GM19455 (cell line): ENCODE measurements around the gene HMGB4.

Source experiments
- ATAC-seq: cut with Tn5 transposase; IDR thresholded peaks from one replicate; pipeline ENCODE4 v1.9.1; 2021; ENCODE audit not compliant: unreplicated experiment

The HMGB4 gene

DNA sequence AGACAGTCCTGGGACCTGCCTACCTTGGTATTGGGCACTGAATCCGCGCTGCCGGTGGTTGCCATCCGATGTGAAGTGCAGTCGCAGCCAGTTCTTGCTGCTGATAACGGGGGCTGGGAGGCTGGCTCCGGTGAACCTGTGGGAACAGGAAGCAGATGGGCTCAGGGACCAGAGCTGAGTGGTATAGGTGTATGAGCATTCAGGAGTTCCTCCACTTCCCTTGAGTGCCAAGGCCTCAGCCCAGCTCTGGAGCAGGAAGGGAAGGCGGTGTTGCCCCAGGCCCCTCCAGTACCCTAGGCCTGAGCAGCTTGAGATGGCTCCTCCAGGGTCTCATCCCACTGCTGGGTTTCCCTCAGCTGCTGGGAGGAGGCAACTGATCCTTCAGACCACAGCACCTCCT, 17.0 kb upstream of the HMGB4 start:
- no peak for ATAC-seq

DNA sequence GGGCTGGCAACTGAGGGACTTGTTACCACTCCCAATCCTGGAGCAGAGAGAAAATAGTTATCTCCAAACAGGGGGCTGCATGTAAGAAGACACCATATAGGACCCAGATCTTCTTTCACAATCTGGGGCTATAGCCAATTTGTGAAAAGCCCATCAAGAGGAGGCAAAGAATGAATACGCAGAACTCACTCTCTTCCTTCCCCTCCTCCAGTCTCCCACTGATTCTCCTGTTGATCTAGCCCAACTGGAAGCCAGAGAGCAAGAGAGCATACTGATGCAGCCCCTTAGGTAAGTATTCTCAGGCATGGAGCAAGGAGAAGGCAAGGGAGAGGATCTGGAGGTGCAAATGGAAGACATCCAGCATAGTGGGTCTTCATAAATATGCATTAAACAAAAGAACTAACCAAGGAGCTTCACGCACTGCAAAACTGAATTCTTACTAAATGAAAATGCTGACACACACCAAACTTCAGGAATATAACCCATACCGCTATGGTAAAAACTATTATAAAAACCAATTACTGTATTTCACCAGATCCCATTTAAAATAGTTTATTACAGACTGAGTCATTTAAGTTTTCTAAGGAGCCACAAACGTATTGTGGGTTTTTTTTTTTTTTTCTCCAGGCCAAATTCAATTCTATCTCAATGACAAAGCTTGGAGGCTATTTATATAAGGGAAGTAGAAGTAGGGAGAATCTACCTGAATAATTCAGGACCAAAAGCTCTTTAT, 15.5 kb upstream of the HMGB4 start:
- ATAC-seq = no peak

DNA sequence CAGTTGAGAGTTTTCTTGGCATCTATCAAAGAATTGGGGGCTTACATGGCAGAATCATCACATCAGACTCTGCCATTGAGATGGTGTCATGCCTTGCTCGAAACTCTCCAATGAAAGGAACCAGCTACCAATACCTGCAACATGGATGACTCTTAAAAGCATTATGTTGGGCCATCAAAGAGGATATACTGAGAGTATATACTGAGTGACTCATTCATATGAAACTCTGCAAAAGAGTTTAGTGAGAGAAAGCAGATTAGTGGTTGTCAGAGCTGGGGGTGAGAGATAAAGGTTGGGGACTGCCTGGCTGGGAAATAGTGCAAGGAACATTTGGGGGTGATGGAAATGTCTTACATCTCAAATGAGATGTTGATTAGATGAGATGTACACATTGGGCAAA, 14.7 kb upstream of the HMGB4 start:
- ATAC-seq = no peak

DNA sequence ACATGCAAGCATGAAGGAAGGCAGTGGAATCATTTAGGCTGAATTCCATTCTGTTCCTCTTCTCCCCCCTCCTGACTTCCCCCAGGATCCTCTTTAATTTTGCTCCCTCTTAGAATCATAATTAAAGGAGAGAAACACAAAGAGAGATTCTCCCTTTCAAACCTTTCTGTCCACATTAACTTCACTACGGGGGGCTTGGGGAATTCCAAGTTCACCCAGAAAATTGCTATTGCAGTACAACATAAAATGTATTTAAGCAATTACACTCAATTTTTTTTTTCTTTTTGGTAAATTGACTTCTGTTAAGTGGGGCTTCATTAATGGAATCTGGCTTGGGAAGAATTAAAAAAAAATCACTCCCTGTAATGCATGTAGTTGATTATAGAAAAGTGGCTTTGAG, 13.4 kb upstream of the HMGB4 start:
- no peak for ATAC-seq

DNA sequence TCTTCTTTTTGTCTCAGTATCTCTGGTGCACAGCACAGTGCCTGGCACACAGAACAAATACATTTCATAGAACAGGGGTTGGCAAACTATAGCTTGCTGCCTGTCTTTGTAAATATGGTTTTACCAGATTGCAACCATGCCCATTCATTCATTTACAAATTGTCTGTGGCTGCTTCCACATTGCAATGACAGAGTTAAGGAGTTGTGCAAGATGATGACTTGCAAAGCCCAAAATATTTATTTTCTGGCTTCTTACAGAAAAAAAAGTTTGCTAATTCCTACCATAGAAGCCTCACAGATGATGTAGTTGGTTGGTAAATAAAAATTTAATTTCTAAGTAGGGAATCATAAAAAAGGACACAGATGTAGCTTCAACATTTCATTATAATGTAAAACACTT, 11.2 kb upstream of the HMGB4 start:
- no peak for ATAC-seq

DNA sequence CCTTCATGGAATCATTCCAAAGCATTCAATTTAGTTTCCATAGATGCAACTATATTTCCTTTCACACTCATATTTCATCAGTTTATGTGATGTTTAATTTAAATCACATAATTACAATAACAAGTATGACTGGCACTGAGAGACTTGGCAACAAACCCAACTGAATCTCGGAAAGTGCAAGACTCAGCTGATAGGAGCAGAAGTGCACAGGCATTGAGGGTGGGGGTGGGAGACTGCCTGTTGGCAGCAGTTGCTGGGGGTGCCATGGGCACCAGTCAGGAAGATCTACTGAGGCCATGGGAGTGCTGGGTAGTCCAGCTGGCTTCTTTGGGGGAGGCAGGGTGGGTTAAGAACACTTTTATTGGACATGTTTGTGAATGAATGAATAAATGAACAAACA, 10.4 kb upstream of the HMGB4 start:
- ATAC-seq = no peak

DNA sequence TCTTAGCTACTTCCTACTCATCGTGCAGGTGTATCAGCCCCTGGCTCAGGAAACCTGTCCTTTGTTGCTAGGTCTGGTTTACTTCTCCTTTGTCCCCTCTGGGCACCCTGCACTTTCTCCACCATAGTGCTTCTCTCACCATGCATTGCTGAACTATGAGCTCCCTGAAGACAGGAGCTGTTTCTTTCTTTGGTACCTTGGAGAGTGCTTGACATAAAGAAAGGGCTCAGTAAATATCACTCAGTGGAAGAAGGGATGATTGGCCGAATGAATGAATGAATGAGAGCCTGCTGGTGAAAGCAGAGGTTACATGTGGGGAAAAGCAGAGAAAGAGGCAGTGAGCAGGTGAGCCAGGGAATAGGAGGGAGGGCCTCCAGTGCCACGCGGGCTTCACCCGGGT, 9.8 kb upstream of the HMGB4 start:
- ATAC-seq = no peak

DNA sequence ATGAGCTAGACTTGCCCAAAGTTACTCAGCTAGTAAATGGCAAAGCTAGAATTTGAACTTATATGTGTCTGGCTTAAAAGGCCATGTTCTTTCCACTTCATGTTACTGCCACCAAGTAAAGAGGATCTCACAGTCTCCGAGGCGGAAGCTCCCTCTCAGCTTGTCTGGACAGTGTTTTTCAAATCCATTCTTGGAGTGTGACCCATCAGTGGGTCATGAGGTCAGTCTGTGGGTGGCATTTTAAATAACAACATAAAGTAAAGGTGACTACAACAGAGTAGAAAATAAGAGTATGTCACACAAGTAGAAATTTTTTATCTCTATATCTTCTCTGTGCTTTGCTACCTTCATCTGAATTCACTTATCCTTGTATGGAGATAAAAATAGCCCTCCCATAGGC, 3.2 kb upstream of the HMGB4 start:
- ATAC-seq = no peak

DNA sequence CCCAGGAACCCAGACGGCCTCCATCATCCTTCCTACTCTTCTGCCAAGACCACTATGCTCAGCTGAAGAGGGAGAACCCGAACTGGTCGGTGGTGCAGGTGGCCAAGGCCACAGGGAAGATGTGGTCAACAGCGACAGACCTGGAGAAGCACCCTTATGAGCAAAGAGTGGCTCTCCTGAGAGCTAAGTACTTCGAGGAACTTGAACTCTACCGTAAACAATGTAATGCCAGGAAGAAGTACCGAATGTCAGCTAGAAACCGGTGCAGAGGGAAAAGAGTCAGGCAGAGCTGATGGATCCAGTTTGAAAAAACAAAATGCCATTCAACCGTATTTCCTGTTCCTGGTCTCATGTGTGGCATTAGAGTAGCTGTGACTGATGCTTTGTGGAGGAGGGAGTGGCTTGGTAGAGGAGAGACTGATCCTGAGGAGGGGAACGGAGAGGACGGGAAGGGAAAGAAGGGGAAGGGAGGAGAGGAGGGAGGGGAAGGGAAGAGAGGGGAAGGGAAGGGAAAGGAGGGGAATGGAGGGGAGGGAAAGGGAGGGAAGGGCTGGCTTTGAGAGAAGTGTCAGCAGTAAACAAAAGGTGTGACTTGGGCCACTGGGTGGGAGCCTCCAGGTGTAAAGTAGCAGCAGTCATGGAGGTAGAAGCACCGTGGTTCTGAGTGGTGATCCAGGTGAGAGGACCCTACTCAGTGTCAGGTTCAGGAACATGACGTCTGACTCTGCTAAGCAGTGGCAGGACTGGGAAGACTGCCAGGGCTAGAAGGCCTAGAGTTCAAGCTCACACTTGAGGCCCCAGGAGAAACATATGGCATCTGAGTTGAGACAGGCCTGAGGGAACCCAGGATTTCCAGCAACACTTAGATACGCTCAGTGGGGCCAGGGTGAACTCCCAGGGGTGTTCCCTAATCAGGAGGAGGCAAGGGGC, 846 bp downstream of the HMGB4 start:
- no peak for ATAC-seq

DNA sequence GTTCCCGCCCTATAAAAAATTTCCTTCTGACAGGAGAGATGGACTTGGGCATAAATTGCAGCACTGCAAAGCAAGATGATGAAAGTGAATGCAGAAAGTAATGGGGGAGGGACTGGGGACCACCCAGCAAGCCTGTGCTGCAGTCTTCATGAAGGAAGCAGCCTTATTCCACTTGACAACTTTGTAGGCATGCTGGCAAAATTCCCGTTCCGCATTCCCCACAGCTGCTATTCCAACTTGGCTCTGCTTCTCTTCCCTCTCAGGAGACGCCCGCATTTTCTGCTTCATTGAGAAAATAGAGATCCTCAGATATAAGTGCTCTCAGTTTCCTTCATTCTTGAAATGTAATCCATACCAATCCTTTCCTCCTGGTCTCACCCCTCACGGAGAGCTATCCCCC, 2.4 kb downstream of the HMGB4 start:
- no peak for ATAC-seq

DNA sequence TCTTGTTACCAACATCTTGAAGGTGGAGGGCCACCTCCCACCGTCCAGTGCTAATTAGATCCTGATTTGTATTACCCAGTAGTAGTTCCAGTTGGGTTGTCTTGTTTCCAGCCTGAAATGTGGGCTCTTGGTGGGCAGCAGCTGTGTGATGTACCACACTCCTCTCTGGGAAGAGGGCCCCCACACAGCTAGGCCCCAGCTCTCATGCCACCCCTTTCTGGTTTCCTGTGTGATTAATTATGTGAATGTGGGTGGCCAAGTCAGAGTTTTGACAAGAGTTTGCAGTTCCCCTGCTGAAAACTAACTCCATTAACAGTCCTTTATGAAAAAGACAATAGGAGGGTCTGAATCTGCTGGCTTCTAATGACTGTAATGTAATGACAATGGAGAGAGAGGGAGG, 3.8 kb downstream of the HMGB4 start:
- no peak for ATAC-seq

DNA sequence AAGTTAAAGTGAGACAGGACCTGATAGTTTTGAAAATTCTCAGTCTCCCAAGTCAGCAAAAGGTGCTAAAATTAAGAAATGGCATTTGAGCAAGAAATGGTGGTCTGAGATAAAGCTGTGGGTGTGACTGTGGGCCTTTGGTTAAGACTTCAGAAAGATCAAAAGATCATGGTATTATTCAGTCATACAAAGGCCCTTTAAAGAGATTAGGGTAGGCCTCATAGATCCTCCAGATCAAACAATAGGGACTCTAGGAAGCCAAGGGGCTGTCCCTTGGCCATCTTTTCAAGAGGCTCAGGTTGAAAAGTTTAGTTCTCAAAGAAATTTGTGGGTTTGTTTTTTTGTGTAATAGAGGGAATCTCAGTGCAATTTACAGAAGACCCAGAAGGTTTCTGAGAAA, 8.4 kb downstream of the HMGB4 start:
- no peak for ATAC-seq

DNA sequence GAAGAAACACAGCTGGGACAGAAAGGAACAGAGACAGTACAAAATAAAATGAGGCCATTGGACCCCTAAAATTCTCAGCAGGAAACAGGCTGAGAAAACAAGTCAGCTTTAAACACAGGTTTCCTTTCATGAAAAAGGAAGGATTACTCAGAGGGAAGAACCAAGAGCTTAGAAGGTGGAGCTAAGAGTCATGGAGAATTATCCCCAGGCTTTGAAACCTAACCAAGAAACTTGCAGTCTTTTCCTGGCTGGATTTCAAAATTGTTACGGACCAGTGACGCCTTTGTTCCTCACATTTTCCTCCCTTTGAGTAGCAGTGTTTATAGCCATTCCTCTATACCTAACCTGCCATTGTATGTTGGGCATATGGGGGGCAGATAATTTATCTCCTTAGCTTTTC, 8.8 kb downstream of the HMGB4 start:
- ATAC-seq = no peak

DNA sequence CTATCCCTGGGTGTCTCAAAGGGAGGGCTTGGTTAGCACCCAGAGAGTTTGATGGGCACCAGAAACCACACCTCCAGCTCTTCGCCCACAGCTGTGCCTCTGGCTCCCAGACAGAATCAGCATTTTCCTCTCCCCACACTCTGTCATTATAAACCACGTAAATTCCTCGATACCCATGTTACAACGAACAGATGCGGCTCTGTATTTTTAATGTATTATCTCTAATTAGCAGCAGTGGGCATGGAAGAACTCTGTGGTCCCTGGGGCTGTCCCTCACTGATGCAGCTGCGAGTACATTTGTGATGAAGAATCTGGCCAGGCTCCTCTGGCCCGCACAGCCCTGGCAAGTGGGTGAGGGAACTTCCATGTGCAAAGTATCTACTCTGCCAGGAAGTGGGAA, 10.8 kb downstream of the HMGB4 start:
- ATAC-seq = no peak

DNA sequence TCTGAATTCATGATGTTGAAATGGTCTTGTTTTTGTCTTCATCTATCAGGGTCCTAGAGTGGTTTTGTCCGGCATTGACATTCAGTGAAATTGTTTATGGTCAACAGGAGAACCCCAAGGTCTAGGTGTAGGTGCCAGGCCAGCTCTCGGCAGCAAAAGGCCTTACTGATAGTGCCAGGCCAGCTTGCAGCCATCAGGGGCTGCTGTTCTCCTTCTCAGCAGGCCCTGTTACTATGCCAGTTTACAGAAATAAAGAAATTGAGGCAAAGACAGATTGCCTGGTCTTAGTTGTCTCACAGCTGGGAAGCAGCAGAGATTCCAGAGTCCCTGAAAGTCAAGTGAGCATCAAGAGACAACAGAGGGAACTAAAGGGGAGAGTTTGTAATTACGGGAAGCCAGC, 12.0 kb downstream of the HMGB4 start:
- no peak for ATAC-seq

DNA sequence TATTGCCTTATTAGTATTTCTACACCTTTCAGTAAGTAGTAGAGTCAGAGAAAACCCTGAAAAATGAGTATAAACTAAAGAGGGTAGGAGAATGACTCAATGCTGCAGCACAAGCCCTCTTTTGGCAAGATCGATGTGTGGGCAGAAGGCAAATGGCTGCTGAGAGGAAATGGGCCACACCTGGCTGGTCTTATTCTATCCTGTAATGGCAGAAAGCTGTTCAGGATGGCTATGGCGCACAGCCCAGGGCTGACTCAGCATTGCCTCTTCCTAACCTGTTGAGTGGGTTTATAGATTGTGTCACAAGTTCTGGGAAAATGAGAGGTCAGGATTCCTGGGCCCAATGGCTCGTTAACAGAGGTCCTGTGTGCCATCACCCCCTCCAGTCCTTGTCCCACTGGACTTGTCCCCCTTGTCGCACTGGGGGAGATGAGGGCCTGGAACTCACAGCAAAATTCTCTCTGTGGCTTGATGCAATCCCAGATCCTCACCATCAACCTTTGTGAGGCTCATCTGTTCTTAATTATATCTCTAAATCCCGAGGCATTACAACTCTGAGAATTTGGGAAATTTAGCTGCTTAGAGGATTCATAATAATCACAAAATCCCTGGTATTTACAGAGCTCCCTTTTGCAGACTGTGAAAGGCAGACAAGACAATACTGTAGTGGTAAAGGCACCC, 13.2 kb downstream of the HMGB4 start:
- no peak for ATAC-seq

DNA sequence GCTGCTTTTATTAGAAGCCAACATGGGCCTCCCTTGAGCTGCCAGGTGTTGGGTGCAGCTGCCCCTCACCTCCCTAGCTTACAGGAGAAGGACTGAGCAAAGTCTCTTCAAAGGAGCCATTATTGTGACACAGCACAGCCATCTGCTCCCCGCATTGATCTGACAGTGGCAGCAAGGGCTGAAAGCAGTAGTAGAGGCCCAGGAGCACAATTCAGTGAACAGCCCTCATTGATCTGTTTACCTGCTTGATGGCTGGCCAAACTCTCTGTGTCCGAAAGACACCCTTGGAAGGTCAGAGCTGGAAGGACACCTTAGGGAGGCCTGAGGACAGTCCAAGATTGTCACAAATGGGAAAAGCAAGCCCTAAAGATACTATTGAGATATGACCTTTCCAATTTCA, 14.5 kb downstream of the HMGB4 start:
- ATAC-seq = no peak

DNA sequence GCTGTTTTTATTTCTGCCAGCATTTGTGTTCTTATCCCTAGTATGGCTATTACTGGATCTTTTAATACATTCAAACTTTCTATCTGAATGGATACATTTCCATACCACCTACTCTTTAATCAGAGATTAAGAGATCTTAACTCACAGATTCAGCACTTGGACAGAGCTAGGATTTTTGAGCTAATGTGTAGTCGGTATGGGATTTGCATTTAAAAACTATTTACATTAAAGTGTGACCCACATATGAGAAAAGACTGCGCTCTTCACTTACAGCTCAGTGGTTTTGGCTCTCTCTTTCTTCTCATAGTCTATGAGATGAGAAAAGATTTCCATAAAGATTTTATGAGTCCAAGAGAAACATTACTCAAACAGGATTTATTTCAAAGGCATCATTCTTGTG, 16.4 kb downstream of the HMGB4 start:
- ATAC-seq = no peak

DNA sequence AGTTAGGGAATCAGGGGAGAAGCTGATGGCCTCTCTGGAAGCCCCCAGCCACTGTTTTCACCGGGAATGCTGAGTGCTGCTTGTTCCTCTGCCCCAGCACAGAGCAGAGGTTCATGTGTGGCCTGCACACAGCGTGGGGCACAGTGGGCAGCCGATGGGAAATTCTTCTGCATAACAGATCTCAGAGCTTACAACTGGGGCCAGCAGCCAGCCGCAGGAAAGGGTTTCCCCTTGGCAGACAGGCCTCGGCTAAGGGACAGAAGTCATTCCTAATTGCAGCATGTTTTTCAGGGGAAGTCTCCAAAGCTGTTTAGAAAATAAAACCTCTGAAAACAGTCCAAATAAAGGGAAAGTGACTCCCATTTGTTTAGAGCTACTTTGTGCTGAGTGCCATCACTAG, 22.6 kb downstream of the HMGB4 start:
- ATAC-seq = no peak

DNA sequence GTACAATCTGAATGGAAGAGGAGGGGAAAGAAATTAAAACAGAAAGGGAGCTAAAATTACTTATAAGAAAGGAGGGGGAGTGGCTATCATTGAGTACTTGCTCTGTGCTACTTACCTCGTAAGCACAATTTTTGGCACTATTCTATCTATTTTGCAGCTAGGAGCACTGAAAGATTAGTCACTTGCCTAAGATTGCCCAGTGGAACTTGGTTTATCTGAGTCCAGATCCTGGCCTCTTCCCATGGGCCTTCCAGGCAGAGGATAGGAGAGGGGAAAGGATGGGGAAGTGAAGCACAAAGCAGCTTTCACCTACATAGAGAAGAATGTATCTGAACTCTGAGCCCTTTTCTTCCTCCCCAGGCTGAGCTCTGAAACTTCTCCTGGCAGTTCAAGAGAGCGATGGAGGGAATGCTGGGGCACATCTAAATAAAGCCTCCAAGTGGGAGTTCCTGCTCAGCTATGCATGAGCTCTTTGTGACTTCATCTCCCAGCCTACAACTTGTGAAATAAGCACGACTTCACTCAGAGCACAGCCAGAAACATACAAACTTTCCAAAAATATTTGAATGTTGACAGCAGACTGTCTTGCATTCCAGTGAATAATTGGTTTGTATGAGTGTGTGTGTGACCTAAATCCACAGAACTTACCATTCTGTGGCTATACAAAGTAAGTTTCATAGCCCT, 29.4 kb downstream of the HMGB4 start:
- ATAC-seq = no peak

DNA sequence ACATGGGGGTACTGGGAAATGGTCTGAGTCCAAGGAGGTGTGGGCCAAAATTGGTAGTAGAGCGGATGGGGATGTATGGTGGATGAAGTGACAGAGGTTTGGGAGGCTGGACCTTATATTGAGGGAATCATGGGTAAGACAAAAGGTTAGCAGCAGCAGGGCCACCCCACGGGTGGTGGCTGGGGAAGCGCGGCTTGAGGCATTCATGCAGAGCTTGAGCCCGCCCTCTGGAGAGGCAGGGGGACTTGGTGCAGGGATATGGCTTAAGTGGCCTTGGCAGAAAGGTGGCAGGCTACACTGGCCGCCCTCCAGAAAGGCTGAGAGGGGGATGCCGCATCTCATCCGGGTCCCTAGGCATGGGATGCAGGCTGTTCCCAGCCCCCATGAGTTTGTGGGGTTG, 31.5 kb downstream of the HMGB4 start:
- no peak for ATAC-seq
